Pulmonary artery endothelial cell (primary cell): ENCODE results near the gene FUNDC1. TPM values are rescaled to one million over a fixed set of nuclear protein-coding genes. Genes with fewer than 3 reads are reported as not detected.
"Not testable (repeated sequence)": the region's sequence is repeated elsewhere in the genome, so short reads cannot be mapped to it uniquely, and the experiment has no call there.

Source experiments
- DNase-seq: peaks from one replicate; pipeline ENCODE4 v3.0.0-alpha.2; 2011; ENCODE audit warnings: low read depth, low spot score
- total RNA-seq: library from RNA; depleted of rRNA; stranded (reverse); fragments of >200 nt; gene quantifications from 2 replicates; pipeline ENCODE4 v1.2.3, GENCODE V29; 2014

Gene FUNDC1
- total RNA-seq = 9.7 and 10.7 TPM in 2 replicates

GRCh38 chrX:44542567-44543325, at the start of gene FUNDC1:
FUNDC1 (minus strand) TSS chrX:44542859; CDS start chrX:44542832, 27 bp downstream.
- peak; percentile 78 for DNase-seq

DNA sequence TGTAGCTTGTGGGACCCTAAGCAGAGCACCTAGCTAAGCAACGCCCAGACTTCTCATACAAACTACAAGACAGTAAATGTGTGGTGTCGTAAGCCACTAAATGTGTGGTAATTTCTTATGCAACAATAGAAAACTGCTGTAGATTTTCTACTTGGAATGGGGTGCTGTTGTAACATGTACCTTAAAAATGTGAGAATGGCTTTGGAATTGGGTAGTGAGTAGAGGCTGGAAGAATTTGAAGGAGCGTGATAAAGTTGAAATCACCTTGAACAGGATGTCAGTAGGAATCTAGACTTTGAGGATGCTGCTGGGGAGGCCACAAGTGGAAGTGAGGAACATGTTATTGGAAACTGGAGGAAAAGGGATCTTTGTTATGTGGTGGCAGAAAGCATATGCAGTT, 43.2 kb upstream of the FUNDC1 start:
- no peak for DNase-seq

- no peak for DNase-seq
These were observed 37.8 kb upstream of the FUNDC1 start for GRCh38 chrX:44580466-44580865.

DNA sequence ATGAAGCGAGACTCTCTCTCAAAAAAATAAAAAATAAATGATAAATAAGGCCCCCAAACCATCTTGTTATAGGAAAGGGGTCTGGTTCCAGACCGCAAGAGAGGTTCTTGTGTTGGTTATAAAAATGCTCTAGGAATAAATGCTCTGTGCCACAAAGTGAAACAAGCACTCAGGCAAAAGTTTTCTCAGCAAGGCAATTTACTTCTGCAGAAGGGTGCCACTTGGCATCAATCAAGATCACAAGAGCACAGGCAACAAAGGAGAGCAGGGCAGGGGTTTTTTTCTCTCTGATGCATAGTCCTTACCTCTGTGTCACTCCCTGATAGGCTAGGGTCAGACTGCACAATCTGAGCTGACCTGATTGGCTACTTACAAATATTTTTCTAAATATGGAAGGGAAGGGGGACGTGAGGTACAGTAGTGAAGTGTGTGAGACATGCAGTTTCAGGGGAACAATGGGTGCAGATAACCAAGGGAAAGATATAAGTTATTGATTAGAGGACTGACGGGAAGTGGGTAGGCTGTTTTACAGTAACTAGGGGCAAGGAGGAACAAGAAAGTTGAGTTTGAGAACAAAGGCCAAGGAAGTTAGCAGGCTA, 29.8 kb upstream of the FUNDC1 start:
- DNase-seq = no peak

- DNase-seq = no peak
These were observed 27.9 kb upstream of the FUNDC1 start for GRCh38 chrX:44570522-44570921.

GRCh38 chrX:44569122-44569521, 26.5 kb upstream of the FUNDC1 start:
- no peak for DNase-seq

- no peak for DNase-seq
These were observed 25.5 kb upstream of the FUNDC1 start for GRCh38 chrX:44568196-44568595.

- not testable (repeated sequence) for DNase-seq
These were observed 19.2 kb upstream of the FUNDC1 start for GRCh38 chrX:44561896-44562295.

DNA sequence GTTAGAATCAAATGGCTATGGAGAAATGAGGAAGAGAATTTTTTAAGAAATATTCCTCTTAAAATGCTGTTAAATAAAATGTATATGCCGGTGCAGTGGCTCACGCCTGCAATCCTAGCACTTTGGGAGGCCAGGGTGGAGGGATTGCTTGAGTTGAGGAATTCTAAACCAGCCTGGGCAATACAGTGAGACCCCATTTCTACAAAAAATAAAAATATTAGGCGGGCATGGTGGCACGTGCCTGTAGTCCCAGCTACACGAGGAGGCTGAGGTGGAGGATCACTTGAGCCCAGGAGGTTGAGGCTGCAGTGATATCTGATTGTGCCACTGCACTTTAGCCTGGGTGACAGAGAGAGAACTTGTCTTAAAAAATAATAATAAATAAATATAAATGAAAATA, 7.9 kb upstream of the FUNDC1 start:
- DNase-seq = no peak

GRCh38 chrX:44545454-44545853, 2.8 kb upstream of the FUNDC1 start:
- DNase-seq = not testable (repeated sequence)

DNA sequence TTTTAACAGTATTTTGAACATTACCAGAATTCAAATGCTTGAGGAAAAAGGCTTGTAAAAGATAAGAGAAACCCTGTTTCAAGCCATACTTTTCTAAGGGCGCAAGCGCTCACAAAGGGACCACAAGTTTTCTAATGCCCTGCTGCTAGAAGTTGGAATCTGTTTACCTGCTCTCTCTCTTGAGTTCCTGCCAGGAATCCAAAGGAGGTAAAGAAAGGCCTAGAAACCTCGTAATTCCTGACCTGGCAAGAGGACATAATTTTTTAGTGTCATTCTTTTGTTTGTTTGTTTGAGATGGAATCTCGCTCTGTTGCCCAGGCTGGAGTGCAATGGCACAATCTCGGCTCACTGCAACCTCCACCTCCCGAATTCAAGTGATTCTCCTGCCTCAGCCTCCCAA, 1.4 kb upstream of the FUNDC1 start:
- no peak for DNase-seq

DNA sequence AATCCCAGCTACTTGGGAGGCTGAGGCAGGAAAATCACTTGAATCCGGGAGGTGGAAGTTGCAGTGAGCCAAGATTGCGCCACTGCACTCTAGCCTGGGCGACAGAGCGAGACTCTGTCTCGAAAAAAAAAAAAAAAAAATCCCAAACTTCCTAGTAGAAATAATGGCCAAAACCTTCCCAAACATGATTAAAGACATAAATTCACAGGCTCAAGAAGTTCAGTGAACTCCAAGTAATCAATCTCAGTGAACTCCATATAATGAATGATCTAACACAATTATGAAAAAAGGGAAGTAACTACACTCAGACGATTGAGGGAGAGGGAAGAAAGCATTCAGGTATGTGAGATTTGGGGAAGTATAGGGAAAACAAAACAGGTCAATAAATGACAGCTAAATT, 6.5 kb downstream of the FUNDC1 start:
- DNase-seq = no peak

- DNase-seq = no peak
These were observed 13.3 kb downstream of the FUNDC1 start for GRCh38 chrX:44529310-44529709.

- no peak for DNase-seq
These were observed 28.4 kb downstream of the FUNDC1 start for GRCh38 chrX:44514272-44514671.

DNA sequence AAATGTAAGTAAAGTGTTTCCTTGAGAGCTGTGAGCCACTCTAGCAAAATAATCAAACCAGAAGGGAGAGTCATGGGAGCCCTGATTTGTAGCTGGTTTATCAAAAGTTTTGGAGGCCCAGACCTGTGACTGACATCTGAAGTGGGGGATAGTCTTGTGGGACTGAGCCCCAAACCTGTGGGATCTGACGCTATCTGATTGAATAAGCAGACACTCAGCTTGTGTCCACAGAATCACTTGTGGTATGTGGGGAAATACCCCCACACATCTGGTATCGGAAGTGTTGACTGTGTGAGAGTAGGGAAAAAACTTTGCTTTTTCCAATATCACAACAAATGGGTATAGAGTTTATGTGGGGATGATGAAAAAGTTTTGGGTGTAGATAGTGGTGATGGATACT, 35.4 kb downstream of the FUNDC1 start:
- no peak for DNase-seq

DNA sequence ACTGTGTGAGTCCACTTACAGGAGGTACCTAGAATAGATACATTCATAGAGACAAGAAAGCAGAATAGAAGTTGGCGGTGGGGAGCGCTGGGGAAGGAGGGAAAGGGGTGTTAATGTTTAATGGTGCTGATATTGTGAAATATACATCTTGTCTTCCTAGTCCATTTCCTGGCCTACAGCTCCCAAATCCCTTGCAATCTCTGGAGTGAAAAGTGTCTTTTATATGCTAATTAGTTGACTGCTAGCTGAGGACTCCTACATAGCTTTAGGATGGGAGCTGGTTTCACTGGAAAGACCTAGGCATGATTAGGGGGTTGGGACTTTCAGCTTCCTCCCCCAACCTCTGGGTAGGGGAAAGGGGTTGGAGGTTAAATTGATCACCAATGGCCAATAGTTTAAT, 36.0 kb downstream of the FUNDC1 start:
- no peak for DNase-seq

DNA sequence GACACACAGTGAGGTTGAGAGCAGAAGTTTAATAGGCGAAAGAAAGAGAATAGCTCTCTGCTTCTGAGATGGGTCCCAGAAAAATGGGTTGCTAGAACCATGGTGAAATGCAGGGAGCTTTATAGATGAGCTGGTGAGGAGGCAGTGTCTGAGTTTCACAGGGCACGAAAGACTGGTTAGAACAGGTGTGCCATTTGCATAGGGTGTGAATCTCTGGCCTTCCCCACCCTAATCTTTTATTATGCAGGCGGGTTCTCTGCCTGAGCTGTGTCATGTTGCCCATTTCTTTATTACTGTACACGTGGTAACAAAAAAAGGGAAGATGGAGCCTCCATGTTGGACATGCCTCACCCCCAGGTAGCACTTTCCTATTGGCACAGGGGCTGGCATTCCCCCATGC, 39.1 kb downstream of the FUNDC1 start:
- DNase-seq = no peak

DNA sequence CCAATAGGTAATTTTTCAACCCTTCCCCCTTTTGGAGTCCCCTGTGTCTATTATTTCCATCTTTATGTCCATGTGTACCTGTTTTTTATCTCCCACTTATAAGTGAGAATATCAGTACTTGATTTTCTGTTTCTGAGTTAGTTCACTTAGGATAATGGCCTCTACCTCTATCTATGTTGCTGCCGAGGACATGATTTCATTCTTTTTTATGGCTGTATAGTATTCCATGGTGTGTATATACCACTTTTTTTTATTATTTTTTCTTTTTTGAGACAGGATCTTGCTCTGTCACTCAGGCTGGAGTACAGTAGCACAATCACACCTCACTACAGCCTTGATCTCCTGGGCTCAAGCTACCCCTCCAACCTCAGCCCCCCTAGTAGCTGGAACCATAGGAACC, 47.6 kb downstream of the FUNDC1 start:
- DNase-seq = no peak

- no peak for DNase-seq
These were observed 48.3 kb downstream of the FUNDC1 start for GRCh38 chrX:44494357-44494756.

DNA sequence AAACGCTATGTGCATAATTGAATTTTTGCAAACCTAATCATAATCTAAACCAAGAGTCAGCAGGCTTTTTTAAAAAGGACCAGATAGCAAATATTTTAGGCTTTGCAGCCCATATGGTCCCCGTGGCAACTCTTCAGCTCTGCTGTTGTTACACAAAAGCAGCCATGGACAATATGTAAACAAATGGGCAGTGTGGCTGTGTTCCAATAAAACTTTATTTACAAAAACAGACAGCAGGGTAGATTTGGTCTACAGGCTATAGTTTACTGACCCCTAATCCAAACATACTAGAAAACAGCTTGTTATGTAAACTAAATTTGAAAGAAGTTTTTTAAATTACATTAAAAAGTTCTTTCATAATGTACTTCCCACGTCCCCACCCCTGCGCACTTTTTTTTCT, 53.1 kb downstream of the FUNDC1 start:
- no peak for DNase-seq

DNA sequence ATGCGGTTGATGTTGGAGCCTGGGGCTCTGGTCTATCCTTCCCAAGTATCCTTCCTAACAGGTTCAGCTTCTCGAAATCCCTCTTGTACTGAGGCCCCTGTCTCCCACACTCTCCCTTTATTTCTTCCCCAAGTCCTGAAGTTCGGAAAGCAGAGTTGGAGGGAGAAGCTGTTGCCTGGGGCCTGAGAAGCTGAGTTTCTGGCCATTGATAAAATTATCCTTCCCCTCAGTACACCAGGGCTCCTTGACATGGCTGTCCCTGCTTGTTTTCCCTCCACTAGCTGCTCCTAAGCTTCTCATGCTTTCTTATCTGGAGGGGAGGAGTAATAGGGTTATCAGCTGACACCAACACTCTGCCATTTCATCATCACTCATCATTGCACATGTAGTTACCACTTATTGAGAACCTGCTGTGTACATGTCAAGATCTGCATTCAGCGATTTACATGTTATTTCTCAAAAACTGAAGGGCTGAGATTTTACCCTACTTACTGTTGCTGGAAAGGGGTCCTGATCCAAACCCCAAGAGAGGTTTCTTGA, 58.0 kb downstream of the FUNDC1 start:
- no peak for DNase-seq

DNA sequence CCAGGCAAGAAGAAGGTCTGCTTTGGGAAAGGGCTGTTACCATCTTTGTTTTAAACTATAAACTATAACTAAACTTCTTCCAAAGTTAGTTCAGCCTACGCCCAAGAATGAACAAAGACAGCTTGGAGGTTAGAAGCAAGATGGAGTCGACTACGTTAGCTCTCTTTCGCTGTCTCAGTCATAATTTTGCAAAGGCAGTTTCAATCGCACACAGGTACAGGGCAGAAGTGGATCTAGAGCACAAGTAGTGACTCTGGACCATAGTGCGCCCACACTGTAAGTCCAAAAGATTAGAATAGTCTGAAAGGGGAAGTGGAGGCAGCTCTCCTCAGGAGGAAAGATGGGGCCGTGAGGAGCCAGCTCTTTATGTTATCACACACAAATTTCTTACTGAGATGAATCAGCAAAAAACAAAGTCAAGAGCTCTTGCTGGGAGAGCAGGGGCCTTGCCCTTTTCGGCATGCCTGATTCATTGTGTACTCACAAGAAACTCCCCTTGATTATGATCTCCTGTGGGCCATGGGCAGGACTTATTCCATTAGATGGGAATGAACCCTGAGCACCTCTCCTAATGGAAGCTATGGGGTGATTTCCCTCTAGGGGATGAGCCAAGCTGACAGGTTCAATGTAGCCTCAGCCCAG, 58.6 kb downstream of the FUNDC1 start:
- no peak for DNase-seq

DNA sequence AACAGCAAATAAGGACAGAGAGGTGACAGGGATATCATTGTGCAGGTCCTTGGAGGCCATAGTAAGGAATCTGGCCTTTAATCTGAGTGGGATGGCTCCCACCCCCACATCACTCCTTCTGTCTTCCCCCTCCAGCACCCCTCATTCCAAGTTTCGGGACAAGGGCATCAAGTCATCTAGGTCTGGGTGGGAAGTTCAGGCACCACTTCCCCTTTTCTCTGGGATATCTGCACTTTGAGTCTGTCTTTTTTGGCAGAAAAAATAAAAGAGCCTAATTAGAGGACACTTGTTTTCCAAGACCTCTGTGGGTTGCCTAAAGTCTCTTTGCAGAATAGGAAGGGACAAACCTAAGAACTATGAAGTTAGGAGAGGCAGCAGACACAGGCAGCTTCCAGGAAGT, 60.1 kb downstream of the FUNDC1 start:
- no peak for DNase-seq
